HG02973 (cell line): ENCODE data around the gene MYO1E.
"Not testable (repeated sequence)": the region's sequence is repeated elsewhere in the genome, so short reads cannot be mapped to it uniquely, and the experiment has no call there.

Source experiments
- ATAC-seq: cut with Tn5 transposase; IDR thresholded peaks from one replicate; pipeline ENCODE4 v1.9.1; 2021; ENCODE audit warnings: moderate library complexity; ENCODE audit not compliant: unreplicated experiment

The MYO1E gene

DNA sequence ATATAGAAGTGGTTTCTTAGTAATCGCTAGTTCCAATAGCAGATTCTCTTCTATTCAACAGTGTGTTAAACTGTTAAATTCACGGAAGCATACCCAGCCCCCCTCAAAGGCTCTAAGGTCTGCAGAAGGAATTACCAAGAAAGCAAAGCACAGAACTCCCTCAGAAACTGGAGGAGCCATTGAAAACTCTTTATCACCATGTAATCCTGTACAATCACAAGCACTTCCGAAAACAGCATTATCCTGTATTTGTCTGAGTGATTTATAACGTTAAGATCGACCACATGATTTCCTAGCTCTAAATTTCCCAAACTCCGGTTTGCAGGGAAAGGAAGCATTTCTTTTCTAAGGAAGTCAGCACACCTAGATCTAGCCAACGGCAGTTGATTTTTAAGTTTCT is 20.0 kb downstream of the MYO1E start:
- no peak for ATAC-seq

DNA sequence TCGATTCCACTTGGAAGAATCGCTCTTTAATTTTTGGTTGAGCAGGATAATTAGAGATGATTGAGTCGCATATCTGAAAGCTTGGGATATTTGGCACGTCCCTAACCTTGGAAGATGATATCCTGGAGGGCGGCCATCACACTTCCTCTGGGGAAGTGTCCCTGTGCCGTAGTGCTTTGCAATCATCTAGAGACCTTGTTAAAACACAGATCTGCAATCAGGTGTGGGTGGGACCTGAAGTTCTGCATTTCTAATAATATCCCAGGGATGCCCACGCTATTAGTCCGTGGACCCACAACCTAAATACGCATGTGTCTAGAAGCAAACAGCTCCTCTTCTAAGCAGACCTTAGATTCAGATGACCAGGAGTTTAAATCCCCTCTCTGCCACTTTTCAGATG is 20.5 kb downstream of the MYO1E start:
- no peak for ATAC-seq

GRCh38 chr15:59350421-59350732 is 22.3 kb downstream of the MYO1E start:
- ATAC-seq = no peak

- no peak for ATAC-seq
These were observed 22.8 kb downstream of the MYO1E start for GRCh38 chr15:59349680-59350420.

DNA sequence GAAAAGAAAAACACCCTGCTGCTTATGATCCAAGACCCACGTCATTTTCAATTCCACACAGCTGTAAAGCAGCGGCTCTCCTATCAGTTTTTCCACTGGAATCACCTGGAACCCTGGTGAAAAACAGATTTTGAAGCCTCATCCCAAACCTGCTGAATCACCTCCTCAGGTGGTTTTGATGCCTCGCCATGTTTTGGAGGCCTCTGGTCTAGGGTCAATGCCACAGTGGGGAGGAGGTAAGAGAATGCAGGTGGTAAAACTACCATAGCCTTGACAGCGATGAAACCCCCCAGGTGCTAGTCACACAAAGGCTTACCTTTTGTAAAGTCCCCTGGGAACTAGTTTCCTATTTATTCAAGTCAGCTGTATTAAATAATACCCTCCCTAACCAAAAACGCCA is 24.8 kb downstream of the MYO1E start:
- no peak for ATAC-seq

GRCh38 chr15:59346951-59347350 is 25.7 kb downstream of the MYO1E start:
- no peak for ATAC-seq

DNA sequence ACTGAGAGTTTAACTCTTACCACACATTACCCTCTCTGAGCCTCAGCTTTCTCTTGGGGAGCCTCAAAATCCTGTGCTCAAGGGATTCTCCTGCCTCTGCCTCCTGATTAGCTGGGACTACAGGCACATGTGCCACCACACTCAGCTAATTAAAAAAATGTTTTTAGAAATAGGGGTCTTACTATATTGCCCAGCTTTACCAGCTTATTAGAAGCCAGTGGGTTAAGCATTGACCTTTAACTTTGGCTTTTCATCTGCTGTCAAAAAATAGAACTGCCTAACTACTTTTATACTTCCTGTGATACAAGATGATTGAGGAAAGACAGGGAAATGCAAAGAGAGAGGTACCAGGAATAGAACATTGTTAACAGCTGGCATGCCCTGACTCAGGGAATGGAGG is 27.3 kb downstream of the MYO1E start:
- no peak for ATAC-seq

DNA sequence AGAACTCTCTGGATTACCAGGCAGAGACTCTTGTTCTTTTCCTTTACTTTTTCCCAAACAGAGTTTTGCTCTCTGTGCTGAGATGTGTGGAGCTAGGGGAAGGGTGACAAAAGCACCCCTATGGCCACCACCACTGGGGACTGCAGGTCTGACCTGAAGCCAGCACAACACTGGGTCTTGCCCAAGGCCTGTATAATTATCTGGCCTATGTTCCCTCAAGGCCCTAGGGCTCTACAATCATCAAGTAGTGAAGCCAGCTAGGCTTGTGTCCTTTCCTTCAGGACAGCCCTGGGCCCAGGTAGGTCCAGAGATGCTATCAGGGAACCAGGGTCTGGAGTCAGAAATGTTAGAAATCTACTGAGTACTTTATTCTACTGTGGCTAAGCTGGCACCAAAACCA is 28.4 kb downstream of the MYO1E start:
- no peak for ATAC-seq

GRCh38 chr15:59340325-59340724 is 32.3 kb downstream of the MYO1E start:
- no peak for ATAC-seq

DNA sequence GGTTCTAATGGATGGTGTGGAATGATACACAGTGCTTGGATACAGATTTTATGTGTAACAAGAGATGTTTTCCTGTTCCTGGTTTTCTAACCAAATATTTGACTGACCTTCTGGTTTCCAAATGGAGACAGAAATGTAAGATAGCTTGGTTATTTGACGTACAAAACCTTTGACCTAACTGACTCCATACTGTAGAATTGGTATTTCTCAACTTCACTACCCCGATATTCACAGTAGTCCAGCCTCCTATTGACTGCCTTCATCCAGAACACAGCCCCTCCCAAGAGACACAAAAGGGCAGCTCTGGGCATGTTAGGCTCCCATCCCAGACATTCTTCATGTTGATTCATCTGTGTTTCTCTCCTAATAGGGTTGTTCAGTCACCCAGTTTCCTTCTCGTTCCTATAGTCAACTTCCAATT is 33.4 kb downstream of the MYO1E start:
- ATAC-seq = no peak

- no peak for ATAC-seq
These were observed 34.3 kb downstream of the MYO1E start for GRCh38 chr15:59338414-59338813.

DNA sequence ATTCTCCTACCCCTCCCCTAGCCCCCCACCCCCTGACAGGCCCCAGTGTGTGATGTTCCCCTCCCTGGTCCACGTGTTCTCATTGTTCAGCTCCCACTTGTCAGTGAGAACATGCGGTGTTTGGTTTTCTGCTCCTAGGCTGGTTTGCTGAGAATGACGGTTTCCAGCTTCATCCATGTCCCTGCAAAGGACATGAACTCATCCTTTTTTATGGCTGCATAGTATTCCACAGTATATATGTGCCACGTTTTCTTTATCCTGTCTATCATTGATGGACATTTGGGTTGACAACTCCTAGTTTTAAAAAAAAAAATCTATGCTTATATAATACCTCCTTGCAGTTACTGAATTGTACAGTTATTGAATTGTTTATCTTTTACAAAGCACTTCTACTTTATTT is 35.9 kb downstream of the MYO1E start:
- ATAC-seq = not testable (repeated sequence)

DNA sequence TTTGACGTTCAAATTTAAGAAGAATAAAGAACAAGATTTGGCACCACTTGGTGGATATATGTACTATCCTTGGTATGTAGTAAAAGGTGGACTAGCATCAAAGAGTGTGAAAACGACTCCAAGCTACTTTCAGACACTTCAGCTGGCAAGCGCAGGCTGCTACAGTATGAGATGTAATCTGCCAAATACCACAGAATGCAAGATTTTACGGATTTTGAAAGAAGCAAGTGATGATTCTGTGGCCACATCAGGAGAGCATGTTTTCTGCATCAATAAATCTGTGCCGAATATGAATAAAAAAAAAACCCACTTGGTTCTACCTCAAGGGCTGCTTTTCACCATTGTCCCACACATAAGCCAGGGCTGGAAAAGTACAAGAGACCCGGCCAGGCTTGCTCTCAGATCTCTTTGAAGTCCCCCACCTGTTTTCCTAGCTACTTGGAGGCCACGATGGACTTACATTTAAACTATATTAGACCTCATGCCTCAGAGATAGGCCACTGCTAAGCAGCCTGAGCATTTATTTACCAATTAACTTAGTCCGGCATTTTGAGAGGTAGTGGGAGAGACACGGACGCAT is 37.4 kb downstream of the MYO1E start:
- no peak for ATAC-seq

GRCh38 chr15:59334076-59334415 is 38.6 kb downstream of the MYO1E start:
- no peak for ATAC-seq

- no peak for ATAC-seq
These were observed 39.1 kb downstream of the MYO1E start for GRCh38 chr15:59333401-59334075.

DNA sequence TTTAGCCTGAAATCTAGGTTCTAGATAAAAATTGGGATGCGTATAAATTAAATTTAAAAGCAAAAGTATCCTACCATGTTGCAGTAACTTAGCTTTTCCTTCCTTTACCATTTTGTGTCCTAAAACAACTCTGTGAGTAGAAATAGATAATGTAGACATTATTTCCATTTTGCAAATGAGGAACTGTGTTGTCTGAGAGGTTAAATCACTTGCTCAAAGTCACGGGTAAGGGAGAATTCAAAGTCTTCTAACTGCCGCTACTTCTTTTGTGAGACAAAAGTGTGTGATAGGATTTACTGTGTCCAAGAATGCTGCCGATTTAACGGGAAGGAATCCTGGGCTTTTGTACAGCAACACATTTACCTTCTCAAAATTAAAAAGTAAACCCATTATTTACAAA is 40.7 kb downstream of the MYO1E start:
- no peak for ATAC-seq

GRCh38 chr15:59330649-59331048 is 42.0 kb downstream of the MYO1E start:
- ATAC-seq = no peak

GRCh38 chr15:59329570-59330350 is 42.9 kb downstream of the MYO1E start:
- no peak for ATAC-seq

DNA sequence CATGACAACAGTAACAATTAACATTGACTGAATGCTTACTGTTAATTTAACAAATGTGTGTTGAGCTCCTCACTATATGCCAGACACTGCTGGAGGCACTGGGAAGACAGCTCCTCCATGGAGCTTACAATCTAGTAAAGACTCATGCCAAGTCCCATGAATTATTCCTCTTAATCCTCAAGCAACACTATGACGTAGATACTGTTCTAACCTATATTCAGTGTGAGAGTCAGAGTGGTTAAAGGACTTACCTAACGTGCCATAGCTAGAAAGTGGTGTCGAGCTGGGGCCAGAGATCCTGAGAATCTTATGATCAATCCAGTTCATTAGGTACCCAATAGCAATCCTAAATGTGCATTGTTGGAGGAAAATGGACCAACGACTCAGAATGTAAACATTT is 43.6 kb downstream of the MYO1E start:
- ATAC-seq = no peak

GRCh38 chr15:59327942-59328341 is 44.7 kb downstream of the MYO1E start:
- ATAC-seq = no peak

- ATAC-seq = no peak
These were observed 45.8 kb downstream of the MYO1E start for GRCh38 chr15:59326856-59327255.
